NCI-H510A (cell line): ENCODE measurements around the gene ZNF215.
"Not testable (repeated sequence)": the region's sequence is repeated elsewhere in the genome, so short reads cannot be mapped to it uniquely, and the experiment has no call there.

ENCODE experiments used
- DNase-seq: peaks from one replicate; lab custom pipeline; 2025; lab: John Stamatoyannopoulos, UW

Gene ZNF215

GRCh38 chr11:6926208-6927029 is at the start of gene ZNF215:
ZNF215 (plus strand) TSS chr11:6926426; CDS start chr11:6932273, 5,847 bp downstream.
- DNase-seq: peak; percentile 85

GRCh38 chr11:6876914-6877313 is 49.3 kb upstream of the ZNF215 start:
- DNase-seq: no peak

- no peak for DNase-seq
Measured at GRCh38 chr11:6882751-6883150, 43.5 kb upstream of the ZNF215 start.

DNA sequence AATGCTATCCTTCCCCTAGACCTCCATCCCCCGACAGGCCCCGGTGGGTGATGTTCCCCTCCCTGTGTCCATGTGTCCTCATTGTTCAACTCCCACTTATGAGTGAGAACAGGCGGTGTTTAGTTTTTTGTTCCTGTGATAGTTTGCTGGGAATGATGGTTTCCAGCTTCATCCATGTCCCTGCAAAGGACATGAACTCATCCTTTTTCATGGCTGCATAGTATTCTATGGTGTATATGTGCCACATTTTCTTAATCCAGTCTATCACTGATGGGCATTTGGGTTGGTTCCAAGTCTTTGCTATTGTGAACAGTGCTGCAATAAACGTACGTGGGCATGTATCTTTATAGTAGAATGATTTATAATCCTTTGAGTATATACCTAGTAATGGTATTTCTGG is 38.5 kb upstream of the ZNF215 start:
- not testable (repeated sequence) for DNase-seq

GRCh38 chr11:6888830-6889229 is 37.4 kb upstream of the ZNF215 start:
- DNase-seq: no peak

- no peak for DNase-seq
Measured at GRCh38 chr11:6889835-6890234, 36.4 kb upstream of the ZNF215 start.

DNA sequence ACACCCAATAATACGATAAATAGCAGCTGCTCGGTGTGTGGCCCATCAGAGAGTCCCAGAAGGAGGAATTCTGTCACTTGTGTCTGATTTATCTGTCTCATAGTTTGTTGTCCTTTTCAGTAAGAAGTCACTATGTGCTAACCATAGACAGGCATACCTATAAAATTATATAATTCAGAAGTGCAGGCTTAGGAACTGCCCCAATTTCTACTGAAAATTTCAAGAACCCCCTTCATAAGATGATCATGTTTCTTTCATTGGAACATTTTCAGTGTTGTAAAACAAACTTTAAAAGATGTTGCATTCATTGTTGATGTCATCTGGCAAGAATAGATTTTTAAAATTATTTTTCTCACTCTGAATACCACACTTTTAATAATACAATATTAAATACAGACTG is 33.8 kb upstream of the ZNF215 start, which contains the start of gene OR2D2:
Gene OR2D2 (minus strand): TSS at position 101 of the 400 bp plus-strand sequence. CDS start 0 bp downstream, at position 101.
- no peak for DNase-seq

DNA sequence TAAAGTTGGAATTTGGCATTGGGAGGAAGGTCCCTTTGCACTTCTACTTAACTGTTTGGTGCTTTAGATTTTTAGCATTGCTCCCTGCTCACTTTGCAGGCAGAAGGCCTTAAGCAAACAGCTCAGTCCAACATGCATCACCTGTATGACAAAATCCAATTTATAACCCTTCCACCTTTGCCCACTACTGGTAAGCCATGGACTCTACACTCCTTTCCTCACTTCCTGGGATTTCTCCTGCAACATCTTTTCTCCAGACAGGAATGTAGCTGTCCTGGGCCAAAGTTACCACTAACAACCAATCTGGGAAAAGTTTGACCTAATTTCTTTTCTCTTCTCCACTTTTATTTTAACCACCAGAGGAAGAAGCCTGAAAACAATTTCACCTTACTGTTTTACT is 32.1 kb upstream of the ZNF215 start:
- DNase-seq: no peak

GRCh38 chr11:6895010-6895409 is 31.2 kb upstream of the ZNF215 start:
- DNase-seq: no peak

- DNase-seq: no peak
Measured at GRCh38 chr11:6898911-6899310, 27.3 kb upstream of the ZNF215 start.

- no peak for DNase-seq
Measured at GRCh38 chr11:6900327-6900999, 25.8 kb upstream of the ZNF215 start.

GRCh38 chr11:6904804-6905203 is 21.4 kb upstream of the ZNF215 start:
- DNase-seq: not testable (repeated sequence)

DNA sequence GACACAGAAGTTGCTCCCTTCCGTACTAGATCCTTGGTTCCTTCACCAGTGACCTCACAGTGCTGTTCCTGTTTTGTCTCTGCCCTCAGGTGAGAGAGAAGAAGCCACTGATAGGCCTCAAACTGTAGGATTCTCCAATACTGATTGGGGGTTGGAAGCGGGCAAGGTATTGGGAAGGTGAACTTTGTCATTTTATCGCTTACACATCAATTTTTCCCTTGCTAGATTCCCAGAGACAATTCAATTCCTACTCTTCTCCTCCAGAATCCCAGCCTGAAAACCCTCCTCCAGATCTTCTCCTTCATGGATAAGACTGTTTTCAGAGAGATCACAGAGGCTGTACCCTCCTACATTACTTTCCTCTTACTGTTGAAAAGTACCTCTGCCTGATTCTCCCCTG is 14.8 kb upstream of the ZNF215 start:
- DNase-seq: no peak

- no peak for DNase-seq
Measured at GRCh38 chr11:6911948-6912347, 14.3 kb upstream of the ZNF215 start.

DNA sequence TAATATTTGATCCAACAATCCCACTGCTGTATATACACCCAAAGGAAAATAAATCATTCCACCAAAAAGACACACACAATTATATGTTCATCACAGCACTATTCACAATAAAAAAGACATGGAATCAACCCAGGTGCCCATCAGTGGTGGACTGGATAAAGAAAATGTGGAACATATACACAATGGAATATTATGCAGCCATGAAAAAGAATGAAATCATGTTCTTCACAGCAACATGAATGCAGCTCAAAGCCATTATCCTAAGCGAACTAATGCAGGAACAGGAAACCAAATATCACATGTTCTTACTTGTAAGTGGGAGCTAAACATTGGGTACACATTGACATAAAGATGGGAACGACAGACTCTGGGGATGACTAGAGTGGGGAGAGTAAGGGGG is 6.5 kb upstream of the ZNF215 start:
- no peak for DNase-seq

GRCh38 chr11:6920702-6921101 is 5.5 kb upstream of the ZNF215 start, which contains the start of gene OR2D3:
OR2D3 (plus strand) TSS chr11:6921002; CDS start chr11:6921002, 0 bp downstream.
- DNase-seq: no peak

- DNase-seq: no peak
Measured at GRCh38 chr11:6925007-6925577, 1.1 kb upstream of the ZNF215 start.

- peak; percentile 4 for DNase-seq
Measured at GRCh38 chr11:6925636-6926207, 504 bp upstream of the ZNF215 start.

GRCh38 chr11:6927030-6927617 is 898 bp downstream of the ZNF215 start:
- no peak for DNase-seq

GRCh38 chr11:6928916-6929315 is 2.7 kb downstream of the ZNF215 start:
- no peak for DNase-seq

DNA sequence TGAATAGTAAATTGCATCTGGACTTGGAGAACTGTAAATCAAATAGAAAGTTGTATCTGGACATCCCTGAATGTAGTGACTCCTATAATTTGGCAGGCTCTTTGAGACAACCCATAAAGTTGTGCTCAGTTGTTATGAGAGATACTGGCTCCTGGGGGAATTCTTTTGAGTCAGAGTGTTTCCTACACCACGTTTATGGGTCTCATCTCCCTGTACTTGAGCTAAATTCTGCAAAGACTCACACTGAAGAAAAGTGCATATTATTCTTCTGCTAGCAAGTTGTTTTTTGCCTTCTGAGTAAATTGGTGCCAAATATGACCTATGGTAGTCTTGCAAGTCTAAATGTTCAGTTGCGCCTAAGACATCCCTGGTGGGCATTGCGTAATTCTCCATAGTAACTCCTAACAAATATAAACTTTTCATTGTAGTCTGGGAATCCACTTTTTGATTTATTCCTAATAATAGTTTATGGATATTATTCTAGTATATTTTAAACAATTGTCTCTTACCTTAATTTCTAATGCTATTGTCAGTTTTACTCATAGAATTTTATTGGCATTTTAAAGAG is 5.0 kb downstream of the ZNF215 start:
- DNase-seq: no peak

DNA sequence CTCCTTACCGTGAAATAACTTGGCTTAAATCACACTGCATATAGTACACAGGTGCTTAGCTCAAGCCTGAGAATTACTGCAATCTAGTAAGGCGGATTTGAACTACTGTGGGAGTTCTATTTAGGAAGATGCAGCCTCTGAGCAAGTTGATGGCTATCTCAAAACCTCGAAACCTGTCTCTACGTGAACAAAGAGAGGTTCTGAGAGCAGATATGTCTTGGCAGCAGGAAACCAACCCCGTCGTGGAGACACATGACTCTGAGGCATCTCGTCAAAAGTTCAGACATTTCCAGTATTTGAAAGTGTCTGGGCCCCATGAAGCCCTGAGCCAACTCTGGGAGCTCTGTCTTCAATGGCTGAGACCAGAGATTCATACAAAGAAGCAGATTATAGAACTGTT is 5.9 kb downstream of the ZNF215 start:
- no peak for DNase-seq
